NCI-H1105 treated with DMSO at 0.1 percent for 48 hours (cell line): ENCODE results near the gene TRPC4.

Experiments used
- DNase-seq: peaks from one replicate; lab custom pipeline; 2025; lab: John Stamatoyannopoulos, UW

Gene TRPC4

DNA sequence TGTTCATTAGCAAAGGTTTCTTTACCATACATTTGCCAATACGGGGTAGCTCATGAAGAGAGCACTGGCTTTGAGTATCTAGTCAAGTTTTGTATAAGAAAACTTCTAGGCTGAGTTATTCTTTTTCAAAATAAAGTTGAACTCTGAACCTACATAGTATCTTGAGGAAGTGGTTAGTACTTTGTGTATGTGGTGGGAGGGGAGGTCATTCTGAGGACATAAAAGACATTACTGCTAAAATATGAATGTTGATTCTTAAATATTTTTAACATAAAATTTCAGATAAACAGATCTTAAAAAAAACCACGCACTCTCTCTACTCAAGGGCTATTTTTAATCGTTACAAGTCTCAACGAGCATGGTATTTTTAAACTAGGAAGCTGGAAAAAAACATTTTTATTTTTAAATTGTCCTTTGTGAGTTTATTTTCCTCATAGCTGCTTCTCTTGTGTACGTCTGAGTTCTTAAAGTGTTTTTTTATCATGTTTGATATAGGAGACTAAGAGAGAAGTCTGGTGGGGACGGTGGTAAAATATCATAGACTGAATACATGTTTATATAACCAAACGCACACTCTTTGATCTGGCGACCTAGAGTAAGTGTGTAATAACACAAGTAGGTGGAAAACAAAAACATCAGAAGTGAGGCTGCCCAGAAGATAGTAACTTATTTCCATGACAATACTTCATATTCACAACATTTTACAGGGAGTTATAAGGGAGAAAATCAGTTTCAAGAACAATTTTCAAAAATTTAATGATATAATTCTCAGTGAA is 153.0 kb downstream of the TRPC4 start:
- DNase-seq: no peak

DNA sequence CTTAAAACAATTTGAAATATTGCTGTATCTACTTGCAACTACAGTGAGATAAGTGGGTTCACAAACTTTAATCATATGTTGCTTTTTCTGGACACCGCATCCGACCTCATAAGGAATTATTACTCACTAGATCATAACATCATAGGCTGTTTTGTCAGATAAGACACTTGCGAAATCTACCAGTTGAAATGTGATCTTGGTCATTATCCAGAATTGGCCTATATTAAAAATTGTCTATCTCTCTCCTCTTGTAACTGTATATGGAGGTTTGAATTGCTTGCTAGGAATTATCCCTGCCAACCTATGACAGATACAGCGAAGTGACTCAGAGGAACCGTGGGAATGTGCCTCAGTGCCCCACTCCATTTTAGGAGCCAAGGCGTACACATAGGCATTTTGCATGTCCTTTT is 154.0 kb downstream of the TRPC4 start:
- DNase-seq: no peak

DNA sequence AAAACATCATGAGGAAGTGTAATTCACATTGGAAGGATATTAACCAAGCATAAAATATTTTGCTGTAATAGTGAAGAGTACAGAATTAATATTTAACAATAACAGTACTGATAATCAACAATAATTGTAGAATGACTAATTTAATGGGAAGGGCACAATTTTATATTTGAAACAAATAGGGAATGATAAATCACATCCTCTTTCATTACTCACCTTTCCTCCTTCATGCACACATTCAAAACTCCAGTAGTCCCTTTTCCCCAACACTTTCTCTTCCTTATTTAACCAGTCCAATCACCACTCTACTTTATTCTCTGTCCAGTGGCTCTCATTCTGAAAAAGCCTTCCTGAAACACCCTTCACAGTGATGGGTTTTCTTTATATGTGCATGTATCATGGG is 160.3 kb downstream of the TRPC4 start:
- no peak for DNase-seq

DNA sequence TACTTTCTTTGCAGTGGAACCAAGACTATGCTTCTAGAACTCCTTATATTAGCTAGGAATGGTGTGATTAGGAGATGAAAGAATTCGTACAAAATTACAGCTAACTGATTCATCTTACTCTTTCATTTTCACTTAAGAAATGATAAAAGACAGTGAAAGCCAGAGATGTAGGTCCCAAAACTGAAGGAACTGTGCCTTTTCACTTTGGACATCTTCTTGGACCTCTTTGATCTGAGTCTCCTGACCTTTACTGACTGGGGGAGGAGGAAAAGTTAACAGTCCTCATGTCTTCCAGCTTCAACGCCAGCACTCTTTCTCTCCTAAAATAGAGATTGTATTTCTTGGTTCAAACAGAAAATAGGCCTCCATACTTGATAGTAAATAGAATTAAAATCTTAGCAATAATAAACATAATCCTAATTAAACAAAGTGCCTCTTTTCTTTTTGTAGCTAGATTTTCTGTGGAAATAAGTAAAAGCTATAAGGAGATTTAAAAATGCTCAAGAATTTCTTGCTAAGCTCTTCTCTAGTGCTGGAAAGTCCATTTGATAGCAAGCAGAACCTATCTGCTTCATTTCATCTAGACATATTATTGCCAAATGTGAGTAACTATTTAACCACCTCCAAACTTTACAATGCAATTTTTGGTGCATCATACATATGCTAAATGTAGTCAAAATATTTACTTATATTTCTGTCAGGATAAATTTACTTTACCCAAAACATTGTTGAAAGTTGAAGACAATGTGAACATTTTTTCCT is 161.7 kb downstream of the TRPC4 start:
- no peak for DNase-seq

DNA sequence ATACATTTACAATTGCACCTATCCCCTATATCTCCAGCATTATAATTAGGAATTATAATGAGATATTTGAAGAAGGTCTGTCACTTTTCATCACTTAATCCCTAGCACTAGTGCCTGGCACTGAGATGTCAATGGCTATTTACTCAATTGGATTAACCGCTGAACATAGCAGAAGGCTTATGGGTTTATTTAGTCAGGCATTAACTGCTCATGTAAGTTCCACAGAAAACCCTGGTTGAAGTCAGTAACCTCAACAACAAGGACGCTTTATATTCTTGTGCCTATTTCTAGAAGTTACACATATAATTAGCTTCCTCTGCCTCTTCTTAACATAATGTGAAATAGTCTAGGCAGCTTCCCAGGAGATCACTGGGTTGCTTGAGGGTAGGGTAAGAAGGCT is 163.5 kb downstream of the TRPC4 start:
- DNase-seq: no peak

DNA sequence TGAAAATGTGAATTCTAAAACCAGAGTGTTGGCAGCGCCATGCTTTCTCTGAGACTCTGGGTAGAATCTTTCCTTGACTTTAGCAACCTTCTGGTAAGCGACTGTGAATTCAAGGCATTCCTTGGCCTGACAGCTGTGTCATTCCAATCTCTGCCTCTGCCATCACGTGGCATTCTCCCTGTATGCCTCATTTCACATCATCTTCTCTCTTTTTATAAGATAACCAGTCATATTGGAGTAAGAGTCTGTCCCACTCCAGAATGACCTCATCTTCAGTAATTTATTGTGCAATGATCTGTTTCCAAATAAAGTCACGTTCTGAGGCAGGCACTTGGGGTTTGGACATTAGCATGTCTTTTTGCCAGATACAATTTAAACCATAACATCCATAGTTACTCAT is 167.6 kb downstream of the TRPC4 start:
- no peak for DNase-seq

DNA sequence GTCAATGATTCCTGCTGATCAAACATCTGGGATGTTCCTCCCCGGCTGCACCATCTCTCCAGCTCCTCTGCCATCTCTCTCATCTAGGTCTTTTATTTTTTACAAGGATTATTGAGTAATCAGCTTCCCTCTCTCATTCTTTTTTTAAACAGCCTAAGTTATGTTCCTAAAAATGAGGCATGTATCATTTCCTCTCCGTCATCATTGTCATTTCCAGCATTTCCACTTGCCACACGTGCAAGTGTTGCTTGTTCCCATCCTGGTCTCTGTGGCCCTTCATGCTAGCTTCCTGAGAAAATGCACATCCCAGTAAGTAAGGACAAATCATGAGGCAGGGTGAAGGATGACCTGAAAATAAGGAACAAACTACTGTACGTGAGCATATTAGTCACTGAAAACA is 168.3 kb downstream of the TRPC4 start:
- DNase-seq: no peak

DNA sequence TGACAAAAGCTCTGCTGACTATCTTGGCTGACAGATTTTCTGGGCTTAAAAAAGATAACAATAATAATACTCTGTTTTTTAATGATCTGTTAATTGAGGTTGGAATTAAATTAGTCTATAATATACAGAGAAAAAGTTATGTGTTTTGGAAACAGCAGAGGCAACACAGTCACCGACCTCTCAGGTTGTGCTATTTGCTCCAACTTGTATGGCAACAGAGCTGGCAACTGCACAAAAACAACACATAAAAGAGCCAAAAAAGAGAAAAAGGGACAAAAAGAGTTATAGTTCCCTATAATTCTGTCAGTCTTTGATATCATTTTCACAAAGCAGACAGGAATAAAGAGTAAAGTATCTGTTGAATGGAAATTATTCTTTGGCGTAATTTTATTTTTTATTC is 168.7 kb downstream of the TRPC4 start:
- no peak for DNase-seq

DNA sequence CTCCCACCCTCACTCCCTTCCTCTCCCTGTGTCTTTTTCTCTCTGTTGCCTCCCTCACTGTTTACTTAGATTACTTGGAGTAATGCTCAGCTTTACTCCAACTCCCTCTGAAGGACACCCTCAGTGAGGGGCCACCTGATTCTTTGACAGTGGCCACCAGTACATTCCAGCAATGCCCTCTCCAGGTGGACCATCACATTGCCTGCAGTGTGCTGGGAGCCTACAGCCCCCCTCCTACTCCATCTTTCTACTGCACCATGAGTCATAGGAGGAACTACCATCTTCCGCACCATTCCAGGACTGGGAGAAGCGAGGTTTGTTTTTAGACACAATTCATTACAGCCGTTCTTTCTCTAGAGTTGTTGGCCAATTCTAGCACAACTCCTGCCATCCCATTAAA is 174.4 kb downstream of the TRPC4 start:
- DNase-seq: no peak

DNA sequence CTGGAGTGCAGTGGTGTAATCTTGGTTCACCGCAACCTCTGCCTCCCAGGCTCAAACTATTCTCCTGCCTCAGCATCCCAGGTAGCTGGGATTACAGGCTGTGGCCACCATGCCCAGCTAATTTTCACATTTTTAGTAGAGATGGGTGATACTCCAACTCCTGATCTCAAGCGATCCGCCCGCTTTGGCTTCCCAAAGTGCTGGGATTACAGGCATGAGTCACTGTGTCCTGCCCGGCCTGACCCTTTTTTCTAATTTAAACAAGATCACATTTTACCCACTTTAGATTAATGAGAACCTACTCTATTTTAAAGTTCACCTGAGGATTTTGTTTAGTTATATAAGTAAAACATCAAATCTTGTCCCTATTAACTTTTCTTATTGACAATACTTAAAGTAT is 179.2 kb downstream of the TRPC4 start:
- DNase-seq: no peak

DNA sequence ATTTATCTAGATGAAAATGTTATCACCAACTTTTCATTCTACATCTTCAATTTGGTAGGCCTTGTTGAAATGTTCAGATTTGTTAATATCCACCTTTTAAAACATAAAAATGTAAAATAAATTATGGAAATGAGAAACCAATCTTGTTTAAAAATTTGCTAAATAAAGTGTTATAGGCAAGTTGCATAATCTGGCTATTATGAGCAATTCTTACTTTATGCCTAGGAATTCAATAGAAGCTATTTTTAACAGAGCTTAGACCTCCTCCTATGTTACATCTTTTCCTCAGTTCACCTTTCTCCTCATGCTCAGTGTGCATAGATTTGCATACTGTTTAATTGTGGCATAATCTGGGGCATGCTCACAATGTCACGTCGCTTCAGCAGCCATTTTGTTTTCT is 183.1 kb downstream of the TRPC4 start:
- no peak for DNase-seq

DNA sequence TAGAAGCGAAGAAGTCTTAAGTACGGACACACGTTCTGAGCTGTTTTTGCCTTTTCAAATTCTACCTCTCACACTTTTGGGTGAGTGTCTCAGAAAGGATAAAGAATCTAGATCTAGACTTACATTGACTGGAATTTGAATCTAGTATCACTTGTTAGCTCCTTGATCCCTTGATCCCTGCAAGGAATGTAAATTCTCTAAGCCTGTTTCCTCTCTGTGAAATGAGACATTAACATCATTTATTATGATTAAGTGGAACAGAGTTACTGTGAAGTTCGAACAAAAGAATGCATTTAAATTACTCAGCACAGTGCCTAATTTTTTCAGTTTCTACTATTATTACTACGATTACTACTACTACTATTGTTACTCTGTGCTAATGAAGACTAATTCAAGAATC is 184.4 kb downstream of the TRPC4 start:
- DNase-seq: no peak

DNA sequence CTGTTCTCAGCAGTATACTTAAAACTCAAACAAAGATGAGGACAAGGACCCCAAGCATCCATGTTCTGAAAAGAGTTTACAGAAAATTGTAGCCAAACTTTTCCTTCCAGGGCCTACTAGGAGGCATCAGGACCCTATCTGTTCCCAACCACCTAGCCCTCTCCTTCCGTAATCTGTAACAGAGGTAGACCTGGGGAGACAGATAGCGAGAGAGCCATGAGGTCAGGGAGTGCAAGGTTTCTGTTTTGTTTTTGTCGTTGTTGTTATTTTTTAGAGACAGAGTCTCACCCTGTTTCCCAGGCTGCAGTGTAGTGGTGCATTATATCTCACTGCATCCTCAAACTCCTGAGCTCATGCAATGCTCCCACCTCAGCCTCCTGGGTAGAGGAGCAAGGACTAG is 187.1 kb downstream of the TRPC4 start:
- no peak for DNase-seq

DNA sequence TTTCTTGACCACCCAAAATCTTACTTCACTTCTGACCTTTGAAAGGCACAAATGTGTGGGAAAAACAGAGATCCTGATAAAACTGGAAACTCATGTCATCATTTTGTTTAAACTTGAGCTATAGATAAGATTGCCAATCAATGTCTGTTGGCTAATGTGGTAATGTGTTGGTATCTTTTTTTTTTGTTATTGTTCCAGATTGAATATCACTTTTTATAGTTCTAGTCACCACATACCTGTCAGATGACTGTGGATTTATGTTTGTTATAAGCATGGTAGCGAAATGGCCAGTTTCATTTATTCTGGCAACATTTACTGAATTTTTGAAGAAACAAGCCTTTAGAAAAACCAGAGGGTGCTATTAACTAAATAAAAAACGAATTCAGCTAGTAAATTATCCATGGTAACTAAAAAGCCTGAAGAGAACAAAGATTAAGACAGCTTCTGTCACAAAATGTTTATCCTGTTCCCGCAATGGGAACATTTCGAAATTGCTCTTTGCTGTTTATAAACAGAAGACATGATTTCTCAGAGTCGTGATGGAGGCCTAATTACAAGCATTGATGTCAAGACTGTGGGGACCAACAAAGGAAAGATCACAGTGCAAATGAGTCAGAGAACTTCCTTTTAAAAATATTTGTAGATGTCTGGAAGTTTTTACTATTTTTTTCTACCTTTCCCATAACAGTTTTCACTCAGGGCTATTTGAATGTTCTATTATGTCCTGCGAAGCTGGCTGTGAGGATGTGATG is 188.1 kb downstream of the TRPC4 start:
- DNase-seq: no peak

DNA sequence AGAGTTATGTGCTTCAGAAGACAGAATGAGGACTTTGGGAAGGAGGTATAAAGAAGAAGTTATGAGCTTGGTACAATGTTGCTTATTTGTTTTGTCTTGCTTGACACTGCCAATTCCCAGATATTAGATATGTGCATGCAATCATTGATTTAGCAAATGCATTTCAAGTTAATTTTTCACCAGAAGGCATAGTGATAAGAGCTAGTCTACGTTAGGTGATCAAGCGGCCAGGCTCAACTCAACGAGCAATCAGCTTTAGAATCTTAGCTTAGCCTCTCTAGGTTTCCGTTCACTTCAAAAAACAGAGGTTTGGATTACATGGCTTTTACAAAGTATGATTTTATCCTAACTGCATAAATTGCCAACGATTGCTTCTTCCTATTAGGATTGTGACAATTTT is 189.4 kb downstream of the TRPC4 start:
- no peak for DNase-seq

DNA sequence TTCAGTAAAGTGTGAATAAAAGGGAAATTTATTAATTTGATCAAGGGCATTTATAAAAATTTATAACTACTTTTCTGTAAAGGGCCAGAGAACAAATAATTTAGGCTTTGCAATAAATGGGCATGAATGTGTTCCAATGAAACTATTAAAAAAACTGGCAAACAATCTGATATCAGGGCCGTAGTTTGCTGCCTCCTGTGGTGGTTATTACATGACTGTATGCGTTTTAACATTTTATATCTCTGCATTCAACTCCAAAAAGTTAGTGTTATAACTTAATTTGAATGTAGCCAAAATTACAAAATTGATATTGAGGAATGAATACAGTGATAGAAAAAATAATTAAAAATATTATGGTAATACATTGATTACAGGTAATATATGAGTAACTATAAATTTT is 190.5 kb downstream of the TRPC4 start:
- no peak for DNase-seq

DNA sequence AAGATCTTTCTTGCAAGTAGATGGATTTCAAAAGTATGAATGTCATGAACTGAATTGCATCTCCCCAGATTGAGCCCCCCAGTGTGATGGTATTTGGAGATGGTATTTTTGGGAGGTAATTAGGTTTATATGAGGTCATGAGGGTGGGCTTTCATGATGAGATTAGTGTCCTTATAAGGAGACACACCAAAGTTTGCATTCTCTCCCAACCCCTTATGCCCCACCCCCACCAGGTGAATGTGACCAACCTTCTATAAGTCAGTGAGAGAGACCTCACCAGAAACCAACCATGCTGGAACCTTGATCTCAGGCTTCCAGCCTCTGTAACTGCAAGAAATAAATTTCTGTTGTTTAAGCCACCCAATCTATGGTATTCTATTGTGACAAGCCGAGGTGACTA is 199.7 kb downstream of the TRPC4 start:
- no peak for DNase-seq

DNA sequence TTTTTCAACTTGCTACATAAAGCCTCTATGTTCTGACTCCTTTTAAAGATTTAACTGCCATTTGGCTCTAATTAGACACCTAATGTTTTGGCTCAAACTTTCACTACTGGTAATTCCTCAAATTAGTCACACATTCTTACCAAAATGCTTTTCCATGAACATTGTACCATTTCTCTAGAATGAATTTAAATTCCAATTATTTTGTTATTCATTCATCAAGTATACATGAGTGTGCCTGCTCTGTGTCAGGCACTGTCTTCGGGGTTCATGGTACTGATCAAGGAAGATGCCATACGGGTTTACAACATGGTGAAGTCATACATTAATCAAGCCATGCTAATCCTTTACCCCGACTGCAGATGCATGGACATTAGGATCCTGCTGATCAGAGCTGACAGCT is 201.9 kb downstream of the TRPC4 start:
- DNase-seq: no peak

DNA sequence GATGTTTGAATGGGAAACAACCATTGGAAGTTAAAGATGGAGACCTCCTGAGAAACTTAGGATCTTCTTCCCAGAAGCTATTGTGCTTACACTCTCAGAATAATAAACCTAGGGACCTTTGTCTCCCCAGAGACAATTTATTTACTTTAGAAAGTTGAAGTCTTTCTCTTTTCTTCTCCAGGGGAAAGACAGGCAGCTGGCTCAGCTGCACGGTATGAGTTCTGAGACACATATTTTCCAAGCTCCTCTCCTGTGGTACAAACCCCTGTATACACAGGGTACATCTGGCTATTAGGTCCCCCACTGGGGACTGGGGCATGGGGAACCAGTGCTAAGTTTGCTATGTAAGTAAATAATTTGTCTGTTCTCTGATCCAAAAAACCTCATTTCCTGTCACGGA is 203.5 kb downstream of the TRPC4 start:
- DNase-seq: no peak

DNA sequence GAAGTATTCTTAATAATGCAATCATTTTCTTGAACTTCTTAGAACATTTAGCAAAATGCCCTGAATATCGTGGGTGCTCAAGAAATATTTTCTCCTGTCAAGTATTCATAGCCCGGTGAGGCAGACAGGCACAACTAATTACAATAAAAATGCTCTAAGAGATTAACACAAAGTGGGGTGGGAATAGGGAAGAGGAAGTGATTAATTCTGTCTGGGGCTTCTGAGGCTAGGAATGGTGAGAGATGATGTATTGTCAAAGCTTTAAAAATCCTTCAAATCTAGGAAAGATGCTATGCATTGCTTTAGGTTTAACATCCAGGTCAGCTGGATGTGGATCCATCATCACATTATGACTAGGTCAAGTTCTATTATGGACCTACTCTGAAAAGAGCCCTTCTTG is 204.2 kb downstream of the TRPC4 start:
- DNase-seq: no peak

DNA sequence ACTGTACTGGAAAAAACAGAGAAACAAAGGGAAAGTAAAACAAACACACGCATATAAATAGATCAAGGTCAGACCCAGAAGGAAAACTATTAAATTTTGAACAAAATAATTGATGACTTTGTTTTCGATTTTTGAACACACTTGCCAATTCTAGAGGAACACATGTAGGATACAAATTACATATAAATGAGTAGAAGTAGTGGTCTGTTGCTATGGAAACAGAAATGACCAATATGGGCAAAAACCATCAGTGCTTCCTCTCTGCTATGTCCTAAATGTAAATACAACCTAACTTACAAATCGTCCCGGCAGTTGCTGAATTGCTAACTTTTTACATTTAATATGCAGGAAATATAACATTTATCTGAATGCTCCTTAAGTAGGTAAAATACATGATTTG is 205.8 kb downstream of the TRPC4 start:
- no peak for DNase-seq

DNA sequence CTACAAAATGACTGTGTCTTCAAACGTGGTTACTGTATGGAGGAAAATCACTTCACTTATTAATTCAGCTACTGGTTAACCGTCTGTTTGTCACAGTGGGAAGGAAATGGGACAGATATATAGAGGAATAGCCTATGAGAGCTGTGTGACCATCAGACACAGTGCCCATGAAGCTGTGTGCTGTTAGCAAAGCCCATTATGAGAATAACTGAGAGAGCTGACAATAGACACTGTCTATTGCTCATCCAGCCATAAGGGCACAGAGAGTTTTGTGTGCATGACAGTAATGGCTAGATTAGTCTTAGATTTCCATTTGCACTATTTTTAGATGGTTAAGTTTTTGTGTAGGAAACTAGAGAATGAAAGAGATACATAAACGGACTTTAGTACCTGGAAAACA is 206.9 kb downstream of the TRPC4 start:
- no peak for DNase-seq

DNA sequence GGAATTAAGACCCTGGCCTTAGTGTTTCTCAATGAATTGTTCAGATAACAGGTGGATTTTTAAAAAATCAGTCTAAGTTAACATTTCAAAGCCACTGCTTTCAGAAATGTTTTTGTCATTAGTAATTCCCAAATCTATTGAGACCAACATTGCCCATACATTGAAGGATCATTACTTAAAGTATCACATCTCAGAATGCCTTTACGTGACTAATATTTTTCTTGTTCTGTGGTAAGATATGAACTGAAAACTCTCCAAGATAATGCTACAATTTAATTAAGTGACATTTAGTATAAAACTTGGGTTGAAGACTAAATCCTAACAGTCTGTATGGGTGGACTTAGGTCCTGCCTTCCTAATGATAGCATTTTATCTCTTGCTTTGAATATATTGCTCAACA is 211.6 kb downstream of the TRPC4 start:
- DNase-seq: no peak
